Stimulated activated CD4-positive, alpha-beta T cell treated with anti-CD3 and anti-CD28 coated beads, TNF-alpha, amount 100 ng/mL, for 1 hour (primary cell): ENCODE measurements around the gene ZFYVE27.
"Not testable (repeated sequence)": the region's sequence is repeated elsewhere in the genome, so short reads cannot be mapped to it uniquely, and the experiment has no call there.

ENCODE experiments used
- DNase-seq, 3 donors: peaks; one replicate each; pipeline ENCODE4 v3.0.0-alpha.2; 2020; ENCODE audit warnings: low read depth in 3 of 3, low spot score in 1 of 3

ZFYVE27 gene, protein sequence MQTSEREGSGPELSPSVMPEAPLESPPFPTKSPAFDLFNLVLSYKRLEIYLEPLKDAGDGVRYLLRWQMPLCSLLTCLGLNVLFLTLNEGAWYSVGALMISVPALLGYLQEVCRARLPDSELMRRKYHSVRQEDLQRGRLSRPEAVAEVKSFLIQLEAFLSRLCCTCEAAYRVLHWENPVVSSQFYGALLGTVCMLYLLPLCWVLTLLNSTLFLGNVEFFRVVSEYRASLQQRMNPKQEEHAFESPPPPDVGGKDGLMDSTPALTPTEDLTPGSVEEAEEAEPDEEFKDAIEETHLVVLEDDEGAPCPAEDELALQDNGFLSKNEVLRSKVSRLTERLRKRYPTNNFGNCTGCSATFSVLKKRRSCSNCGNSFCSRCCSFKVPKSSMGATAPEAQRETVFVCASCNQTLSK

DNA sequence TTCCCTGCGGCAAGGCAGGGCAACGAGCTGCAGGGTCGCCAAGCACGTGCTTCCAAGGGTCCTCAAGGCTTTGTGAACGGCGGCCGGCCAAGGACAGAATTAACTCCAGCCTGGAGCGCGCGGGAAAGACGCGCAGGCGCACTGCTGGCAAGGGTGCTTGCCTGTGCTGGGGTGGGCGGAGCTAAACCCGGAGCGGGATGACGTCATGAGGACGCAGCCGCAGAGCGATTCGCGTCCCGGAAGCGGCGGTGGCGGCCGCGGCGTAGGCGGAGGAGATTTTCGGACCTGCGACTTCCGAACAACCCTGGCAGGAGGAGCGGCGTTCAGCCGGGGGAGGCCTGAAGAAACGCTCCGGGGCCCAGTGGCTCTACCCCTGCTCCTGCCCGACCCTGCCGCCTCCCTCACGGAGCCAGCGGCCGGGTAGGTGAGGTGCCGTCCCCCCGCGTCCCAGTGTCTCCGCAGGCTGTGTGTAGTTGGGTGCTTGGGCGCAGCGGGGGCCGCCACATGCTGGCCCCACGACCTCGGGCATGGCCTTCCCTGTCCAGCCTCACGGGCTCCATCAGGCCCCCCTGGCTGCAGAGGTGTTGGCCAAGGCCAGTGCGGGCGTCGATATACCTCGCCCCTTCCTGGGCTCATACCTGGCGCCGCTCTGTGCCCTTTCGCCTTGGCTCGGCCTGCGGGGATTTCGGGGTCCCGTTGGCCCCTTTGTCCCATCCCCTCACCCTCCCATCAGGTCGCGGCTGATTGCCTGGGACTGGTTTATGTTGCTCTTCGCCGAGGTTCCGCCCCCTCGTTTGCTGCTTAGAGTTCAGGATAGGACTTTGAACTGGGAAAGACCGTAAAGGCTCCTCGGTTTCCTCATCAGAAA is at the start of gene ZFYVE27:
ZFYVE27 (plus strand) TSS at position 227 of the 868 bp plus-strand sequence. CDS start 1,350 bp downstream, outside the sequence.
- peak; percentile 85 to 95 (median 92) for DNase-seq

DNA sequence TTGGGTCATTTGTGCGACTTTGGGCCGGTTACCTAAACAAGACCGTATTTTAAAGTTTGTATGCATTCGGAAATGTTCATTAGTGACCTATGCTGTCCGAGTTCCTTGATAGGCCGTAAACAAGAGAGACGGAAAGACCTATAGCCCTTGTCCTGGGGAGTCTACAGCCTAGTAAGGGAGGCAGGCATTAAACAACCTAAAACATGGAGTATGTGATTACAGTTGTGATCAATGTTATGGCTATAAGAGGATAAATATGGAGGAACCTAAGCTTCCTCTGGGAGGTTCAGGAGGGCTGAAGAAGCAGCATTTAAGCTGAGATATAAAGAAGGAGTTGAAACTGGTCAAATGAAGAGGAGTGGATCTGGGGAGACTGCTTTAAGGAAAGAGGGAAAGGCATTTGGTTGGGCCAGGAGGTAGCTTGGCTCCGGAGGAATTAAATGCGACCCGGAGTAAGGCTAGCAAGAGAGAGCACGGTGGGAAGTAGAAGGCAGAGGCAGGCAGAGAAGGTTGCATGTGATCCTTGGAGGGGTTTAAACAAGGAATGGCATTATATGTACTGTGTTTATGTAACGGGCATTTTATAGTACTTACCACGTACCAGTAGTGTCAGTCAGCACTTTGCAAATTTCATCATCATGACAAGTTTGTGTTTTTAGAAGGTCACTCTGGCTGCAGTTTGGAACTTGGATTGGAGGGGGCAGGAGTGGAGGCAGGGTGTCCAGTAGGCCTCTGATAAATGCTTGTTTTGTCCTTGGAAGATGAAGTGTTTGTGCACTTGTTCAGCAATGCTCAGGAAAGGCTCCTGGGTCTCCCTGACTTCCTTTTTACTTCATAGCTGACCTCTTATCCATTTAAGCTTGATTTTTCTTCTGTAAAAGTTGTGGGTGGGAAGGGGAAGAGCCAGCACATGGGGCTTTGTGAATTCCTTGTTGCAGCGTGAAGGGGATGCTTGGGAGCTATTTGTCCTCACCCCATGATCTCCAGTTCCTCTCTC is 48.8 kb upstream of the ZFYVE27 start:
- DNase-seq = no peak

DNA sequence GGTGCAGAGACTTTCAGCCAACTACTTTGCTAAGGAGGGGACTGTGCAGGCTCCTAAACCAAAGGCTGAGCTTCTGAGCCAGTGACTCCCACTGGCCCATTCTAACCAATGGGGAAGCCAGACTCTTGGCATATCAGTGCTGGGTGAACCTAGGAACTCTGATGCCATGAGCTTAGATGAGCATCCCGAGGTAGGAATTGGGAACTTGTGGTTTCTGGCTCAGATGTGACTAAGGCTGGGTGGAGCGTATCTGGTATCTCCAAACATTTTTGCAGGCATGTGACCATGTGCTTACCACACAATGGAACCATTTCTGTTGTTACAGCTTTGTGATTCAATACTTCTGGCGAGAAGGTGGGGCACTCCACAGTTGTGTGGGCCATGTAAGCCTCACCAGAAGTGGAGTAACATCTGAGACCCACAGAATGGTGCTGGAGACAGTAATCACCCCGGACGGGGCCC is 47.3 kb upstream of the ZFYVE27 start:
- no peak for DNase-seq

DNA sequence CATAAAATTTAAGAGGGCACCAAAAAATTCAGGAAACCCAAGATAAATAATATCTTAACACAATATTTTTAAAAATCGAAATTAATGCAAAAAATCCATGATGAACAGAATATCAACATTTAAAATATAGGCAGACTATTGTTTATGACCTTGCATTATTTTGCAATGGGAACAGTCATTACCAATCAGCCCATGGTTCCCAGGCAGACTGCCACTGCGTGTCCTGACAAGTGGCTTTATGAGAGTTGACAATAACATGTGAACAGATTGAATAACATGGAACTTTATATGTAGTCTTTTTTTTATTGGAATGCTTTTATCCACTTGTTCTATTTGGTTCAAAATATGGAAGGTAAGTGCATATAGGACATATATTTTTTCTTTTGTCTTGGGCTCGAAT is 46.8 kb upstream of the ZFYVE27 start:
- DNase-seq = no peak

DNA sequence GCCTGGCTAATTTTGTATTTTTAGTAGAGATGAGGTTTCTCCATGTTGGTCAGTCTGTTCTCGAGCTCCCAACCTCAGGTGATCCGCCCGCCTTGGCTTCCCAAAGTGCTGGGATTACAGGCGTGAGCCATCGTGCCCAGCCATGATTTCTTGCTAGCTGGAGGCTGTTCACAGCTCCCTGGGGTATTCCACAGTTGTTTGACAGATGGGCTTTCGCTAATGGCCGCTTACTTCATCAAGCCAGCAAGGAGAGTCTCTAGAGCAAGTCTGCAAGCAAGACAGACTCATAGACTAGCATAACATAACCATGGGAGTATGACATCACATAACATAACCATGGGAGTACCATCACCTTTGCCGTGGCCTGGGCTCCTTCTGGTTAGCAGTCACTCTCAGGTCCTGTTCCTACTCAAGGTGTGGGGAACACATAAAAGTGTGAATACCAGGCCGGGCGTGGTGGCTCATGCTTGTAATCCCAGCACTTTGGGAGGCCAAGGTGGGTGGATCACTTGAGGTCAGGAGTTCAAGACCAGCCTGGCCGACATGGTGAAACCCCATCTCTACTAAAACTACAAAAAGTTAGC is 38.8 kb upstream of the ZFYVE27 start:
- DNase-seq = not testable (repeated sequence)

DNA sequence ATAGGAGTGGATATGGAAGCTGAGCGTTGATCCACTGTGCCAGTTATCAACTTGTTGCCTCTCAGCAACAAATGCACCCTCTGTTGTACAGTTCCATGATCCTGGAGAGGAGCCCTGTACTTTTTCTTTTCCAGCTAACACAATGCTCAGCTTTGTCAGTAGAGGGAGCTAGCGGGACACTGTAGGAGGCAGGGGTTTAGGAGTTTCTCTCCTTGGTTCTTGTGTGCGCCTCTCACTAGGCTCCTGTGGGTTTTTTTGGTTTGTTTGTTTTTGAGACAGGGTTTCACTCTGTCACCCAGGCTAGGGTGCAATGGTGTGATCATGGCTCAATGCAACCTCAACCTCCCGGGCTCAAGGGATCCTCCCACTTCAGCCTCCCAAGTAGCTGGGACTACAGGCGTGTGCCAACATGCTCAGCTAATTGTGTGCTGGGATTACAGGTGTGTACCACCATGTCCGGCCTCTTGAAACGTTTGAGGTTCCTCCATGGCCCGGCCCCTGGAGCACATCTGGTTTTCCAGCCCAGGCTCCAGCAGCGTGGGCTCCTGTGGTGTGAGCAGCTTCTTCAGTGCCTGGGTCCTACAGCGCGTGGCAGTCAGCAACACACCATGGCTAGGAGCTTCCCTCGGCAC is 35.4 kb upstream of the ZFYVE27 start:
- peak in 1 of 3 donors; percentile 12 for DNase-seq

DNA sequence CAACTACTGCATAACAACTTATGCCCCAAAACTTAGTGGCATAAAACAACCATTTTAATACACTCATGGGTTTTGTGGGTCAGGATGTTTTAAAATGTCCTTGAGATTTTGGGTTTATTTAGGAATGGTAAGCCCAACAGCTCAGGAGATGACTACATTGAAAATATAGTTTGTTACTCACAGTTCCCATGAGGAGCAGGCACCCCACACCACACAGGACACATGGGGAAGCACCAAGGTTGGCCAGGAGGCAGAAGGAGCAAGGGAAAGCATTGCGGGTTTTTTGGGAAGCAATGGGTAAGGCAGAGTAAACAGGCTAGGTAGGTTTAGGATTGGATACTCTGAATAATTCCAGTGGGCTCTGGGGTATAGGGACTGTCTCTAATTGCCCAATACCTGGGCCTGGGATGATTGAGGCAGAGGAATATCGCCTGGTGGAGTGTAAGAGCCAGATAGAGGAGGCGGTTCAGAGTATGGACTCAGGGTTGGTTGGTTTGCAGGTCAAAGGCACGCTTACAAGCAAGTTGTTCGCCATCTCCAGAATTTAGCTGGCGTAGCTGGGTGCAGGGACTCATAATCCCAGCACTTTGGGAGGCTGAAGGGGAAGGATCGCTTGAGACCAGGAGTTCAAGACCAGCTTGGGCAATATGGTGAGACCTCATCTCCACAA is 33.4 kb upstream of the ZFYVE27 start:
- no peak for DNase-seq

DNA sequence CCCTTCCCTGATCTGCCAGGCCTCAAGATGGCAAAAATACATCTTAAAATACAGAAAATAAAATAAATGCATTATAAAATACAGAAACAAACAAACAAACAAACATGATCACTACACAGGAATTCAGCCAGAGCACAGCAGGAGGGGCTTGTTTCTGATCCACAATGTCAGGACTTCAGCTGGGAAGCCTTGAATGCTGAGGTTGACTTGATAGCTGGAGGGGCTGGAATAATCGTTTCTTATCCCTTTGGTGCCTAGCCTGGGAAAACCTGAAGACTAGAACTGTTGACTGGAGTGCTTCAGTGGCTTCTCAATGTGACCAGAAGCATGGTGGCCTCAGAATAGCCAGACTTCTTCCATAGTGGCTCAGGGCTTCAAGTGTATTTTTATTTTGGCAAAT is 32.6 kb upstream of the ZFYVE27 start:
- DNase-seq = no peak

DNA sequence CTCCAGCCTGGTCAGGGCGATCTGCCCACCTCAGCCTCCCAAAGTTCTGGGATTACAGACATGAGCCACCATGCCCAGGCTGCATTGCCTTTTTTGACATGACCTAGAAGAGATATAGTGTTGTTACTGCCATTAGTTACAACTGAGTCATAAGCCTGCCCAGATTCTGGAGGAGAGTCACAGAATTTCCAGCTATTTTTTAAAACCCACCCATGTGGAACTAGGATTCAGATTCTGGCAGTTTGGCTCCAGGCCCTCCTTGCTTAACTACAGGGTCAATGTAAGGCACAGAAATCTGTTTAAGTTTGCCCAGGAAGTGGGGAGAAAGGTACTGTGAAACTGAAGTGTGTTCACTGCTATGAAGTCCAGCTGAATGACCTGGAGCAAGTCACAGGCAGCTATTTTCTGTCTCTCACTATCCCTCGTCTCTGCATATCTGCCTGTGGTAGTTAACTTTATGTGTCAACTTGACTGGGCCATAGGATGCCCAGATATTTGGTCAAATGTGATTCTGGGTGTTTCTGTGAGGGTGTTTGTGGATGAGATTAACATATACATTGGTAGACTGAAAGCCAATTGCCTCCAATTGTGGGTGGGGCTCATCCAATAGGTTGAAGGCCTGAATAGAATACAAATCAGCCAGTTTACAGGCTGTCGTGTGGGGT is 31.8 kb upstream of the ZFYVE27 start:
- DNase-seq = no peak

DNA sequence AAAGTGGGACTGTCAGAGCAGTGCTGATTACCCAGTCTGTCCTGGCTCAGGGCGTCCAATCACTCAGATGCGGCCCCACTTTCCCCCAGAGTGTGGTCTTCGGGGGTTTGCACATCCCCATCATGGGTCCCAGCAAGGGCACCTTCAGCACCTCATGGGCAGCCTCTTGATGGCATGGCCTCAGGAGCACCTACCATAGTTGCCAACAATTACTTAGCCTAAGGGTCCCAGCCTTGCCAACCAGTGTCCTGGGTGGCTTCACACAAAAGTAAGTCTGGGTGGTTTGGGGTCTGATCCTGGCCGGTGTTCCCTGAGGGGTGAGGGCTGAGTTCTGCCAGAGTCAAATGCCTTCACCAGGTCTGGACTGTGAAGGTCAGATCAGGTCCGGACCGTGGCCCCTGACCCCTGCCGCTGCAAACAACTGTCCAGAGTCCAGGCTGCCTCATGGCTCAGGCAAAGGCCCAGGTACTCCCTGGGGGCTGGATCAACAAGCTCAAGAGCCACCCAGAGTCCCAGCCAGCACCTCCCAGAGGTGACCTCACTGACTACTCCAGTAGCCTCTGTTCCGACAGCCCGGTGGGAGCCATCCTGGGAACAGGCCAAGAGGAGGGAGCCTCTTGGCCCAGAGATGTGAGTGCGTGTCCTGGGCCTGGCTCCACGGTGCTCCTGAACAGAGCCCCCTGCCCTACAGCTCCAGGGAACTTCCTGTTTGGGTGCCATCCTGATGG is 29.6 kb upstream of the ZFYVE27 start:
- DNase-seq = no peak

DNA sequence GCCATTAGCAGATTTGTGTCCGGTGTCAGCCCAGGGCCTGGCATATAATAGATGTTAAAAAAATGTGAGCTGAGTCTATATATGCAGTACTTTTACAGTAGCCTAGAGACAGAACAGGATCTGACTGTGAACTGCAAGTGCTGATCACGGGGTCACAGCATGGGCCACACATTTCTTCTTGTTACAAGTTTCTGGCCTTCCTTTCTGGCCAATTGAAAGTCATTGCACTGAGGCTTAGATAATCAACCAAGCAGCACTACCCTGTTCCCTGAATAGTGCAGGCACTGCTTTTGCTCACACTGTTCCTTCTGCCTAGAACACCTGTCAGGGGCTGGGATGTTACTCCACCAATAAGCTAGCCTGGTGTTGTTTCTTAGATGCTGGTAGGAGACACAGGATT is 28.8 kb upstream of the ZFYVE27 start:
- DNase-seq = no peak

DNA sequence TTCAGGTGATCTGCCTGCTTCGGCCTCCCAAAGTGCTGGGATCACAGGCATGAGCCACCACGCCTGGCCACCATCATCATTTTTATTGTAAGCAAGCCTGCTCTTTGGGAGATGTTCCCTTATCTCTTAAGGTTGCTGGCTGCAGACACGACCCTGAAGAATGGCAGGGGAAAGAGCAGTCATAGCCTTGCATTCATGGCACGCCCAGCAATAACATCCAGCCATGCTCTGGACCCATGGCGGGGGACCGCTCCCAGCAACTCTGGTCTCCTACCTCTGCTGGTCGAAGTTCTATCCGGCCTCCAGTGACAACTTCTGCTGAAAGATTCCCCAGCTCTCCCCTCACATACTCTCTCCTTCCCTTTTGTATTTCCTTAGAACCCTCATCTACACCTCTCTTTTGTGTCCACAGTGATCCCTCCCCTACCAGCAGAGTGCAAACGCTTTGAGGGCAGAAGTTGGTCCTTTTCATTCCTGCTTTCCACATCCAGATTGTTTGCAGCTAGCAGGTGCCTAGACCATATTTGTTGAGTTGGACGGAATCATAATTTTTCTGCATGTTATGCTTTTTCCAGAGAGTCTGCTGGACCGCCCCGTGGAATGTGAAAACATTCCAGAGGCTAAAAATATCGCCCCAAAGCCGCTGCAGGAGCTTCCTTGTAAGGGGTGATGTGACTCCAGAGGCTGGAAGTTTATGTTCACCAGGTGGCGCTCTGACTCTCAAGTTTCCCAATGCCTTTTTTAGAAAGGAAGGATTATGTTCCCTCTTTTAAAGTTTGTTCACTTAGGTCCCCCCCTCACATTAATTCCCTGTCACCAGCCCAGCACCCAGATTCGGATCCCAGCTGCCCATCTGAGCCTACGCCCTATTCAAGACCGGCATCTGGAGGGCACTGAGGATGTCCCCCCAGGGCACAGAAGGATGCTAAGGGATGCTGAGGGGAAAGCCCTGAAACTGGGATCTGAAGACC is 27.7 kb upstream of the ZFYVE27 start:
- peak in 1 of 3 donors; percentile 20 for DNase-seq

DNA sequence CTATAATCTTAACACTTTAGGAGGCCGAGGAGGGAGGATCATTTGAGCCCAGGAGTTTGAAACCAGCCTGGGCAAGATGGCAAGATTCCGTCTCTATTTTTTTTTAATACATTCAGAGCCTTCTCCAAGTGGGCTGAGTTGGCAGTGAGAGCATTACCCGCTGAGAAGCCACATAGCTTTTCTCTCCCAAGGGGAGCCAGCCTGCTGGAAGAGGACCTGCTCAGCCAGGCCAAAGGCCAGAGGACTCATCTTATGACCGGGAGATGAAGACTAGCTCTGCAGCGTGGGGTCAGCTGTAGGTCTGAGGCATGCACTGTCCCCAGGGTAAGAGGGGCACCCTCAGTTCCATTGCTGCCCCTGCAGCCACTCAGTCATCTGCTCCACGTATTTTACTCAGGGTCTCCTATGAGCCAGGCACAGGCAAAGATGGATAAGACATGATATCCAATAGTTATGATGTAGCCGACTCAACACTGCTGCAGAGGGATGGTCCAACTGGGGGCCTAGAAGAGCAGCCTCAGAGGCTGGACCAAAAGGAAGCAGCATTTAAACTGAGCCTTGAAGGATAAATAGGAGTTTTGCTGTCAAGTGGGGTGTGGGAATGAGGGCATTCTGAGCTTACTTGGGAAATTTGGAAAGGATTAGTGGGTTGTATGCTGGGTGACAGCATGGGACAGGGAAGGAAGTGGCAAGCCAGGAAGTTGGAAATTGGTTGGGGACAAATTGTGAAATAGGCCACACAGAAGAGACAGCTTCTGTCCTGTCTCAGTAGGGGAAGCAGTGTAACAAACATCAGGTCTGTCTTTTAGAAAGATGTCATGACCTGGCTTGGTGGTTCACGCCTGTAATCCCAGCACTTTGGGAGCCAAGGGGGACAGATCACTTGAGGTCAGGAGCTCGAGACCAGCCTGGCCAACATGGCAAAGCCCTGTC is 25.0 kb upstream of the ZFYVE27 start:
- DNase-seq = no peak

DNA sequence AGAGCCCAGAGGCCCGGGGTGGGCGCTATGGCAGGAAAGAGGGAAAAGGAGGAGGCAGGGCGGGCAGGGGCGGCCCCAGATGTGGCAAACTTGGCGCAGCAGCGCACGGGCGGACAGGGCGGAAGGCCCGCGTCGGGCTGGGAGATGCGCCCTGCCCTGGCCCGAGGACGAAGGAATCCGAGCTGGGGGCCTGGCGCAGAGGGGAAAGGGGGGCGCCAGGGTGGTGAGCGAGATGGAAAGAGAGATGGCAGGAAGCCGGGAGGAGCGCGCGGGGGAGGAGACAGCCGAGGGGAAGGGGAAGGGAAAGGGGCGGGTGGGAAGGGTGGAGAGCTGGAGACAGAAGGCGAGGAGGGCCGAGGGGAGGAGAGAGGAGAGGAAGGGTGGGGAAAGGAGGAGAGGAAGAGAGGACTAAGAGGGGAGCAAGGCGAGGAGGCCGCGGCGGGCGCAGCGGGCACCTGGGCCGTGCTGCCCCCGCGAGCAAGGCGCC is 23.5 kb upstream of the ZFYVE27 start, which contains the start of gene MARVELD1:
MARVELD1 (plus strand) TSS at position 392 of the 487 bp plus-strand sequence. CDS start 147 bp downstream, outside the sequence.
- DNase-seq = no peak

DNA sequence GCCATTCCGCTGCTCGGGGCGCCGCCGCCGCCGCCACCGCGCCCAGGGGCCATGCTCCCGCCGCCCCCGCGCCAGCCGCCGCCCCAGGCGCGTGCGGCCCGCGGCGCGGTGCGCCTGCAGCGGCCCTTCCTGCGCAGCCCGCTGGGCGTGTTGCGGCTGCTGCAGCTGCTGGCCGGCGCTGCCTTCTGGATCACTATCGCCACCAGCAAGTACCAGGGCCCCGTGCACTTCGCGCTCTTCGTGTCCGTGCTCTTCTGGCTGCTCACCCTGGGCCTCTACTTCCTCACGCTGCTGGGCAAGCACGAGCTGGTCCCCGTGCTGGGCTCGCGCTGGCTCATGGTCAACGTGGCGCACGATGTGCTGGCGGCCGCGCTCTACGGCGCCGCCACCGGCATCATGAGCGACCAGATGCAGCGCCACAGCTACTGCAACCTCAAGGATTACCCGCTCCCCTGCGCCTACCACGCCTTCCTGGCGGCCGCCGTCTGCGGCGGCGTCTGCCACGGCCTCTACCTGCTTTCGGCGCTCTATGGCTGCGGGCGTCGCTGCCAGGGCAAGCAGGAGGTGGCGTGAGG is 23.0 kb upstream of the ZFYVE27 start:
- DNase-seq = peak in 2 of 3 donors; percentile 14 to 41
